GM12874 (cell line): ENCODE data around the gene SUPT20HL1.

Experiments
- CTCF ChIP-seq: IDR thresholded peaks from 2 replicates; pipeline ENCODE4 v1.5.1; 2011; ENCODE audit warnings: low read depth, mild to moderate bottlenecking, control low read depth, low read length, moderate library complexity; ENCODE audit not compliant: insufficient read depth

SUPT20HL1 gene

GRCh38 chrX:24399550-24399949 is 39.1 kb downstream of the SUPT20HL1 start:
- TF ChIP-seq CTCF: no peak

GRCh38 chrX:24405959-24406358 is 45.5 kb downstream of the SUPT20HL1 start:
- no peak for TF ChIP-seq CTCF
